Testis (tissue), 3 donors: ENCODE data around the gene TRPC4. TPM values are rescaled to one million over a fixed set of nuclear protein-coding genes. Genes with fewer than 3 reads are reported as not detected.

Source experiments
- DNase-seq: peaks from one replicate; pipeline ENCODE4 v3.0.0-alpha.2; 2019
- H3K27ac ChIP-seq, 2 donors: fragments of 200-600 bp; sonication (generic); one replicate each; pipeline ENCODE4 v1.5.1; 2019
- H3K27me3 ChIP-seq: fragments of 200-600 bp; sonication (generic); one replicate; pipeline ENCODE4 v1.5.1; 2019
- H3K36me3 ChIP-seq: fragments of 200-600 bp; sonication (generic); one replicate; pipeline ENCODE4 v1.5.1; 2017; ENCODE audit warnings: low read depth; ENCODE audit errors: missing control alignments
- H3K4me1 ChIP-seq: fragments of 200-600 bp; sonication (generic); one replicate; pipeline ENCODE4 v1.5.1; 2019
- H3K4me3 ChIP-seq, 2 donors: fragments of 200-600 bp; sonication (generic); one replicate each; pipeline ENCODE4 v1.5.1; 2017 to 2019
- H3K9me3 ChIP-seq: fragments of 200-600 bp; sonication (generic); one replicate; pipeline ENCODE4 v1.5.1; 2017
- CTCF ChIP-seq, 3 experiments: fragments of 450-650 bp in 2 of 3; fragments of 200-600 bp in 1 of 3; sonication (generic) in 1 of 3; IDR thresholded peaks; one replicate each; pipeline ENCODE4 v1.5.1; 2016 to 2019; ENCODE audit warnings: antibody characterized with exemption in 3 of 3, mild to moderate bottlenecking in 2 of 3, moderate library complexity in 1 of 3
- POLR2A ChIP-seq: fragments of 450-650 bp; IDR thresholded peaks from one replicate; pipeline ENCODE4 v1.6.1; 2017; ENCODE audit warnings: antibody characterized with exemption, mild to moderate bottlenecking, moderate library complexity
- WGBS, 2 donors: methylation state at CpG; one replicate each; pipeline ENCODE4 v1.1.5; 2018; 5-methylcytosine and 5-hydroxymethylcytosine counted together
- intact Hi-C: fragments of 100-400 bp; cut with DNase I; formaldehyde crosslinking; loops from one replicate; pipeline ENCODE4 v1.15.1; 2023; ENCODE audit warnings: low total_unique reads
- polyA plus RNA-seq: library from polyadenylated mRNA; stranded (reverse); fragments of 350-450 nt; fragmentation: Illumina TruSeq; extraction: RNeasy Lipid Tissue Mini Kit (QIAGEN cat#74804); gene quantifications from one replicate; pipeline ENCODE4 v1.2.3, GENCODE V29; 2014; ENCODE audit warnings: low read depth, low replicate concordance; ENCODE audit not compliant: insufficient read depth
- total RNA-seq, 2 donors: library from RNA; depleted of rRNA; stranded (reverse); fragments of >200 nt; gene quantifications; one replicate each; pipeline ENCODE4 v1.2.3, GENCODE V29; 2016

Gene TRPC4
- total and polyA plus RNA-seq, 3 donors from 2014 or later, result 0.06 to 0.12 TPM; not detected in 1

GRCh38 chr13:37657956-37658355, 211.6 kb downstream of the TRPC4 start:
- no peaks in the 10 kb centered on the region for H3K4me1 ChIP-seq
- intact Hi-C loops, result no loop called here
- no peaks in the 10 kb centered on the region for H3K36me3 ChIP-seq
- TF ChIP-seq CTCF (IDR thresholded peaks at IDR 0.05) (no peak), POLR2A (no peak)
- DNase-seq, result no peak
- H3K9me3 ChIP-seq, result no peaks in the 10 kb centered on the region
- no peaks in the 10 kb centered on the region for H3K27me3 ChIP-seq
- no peak overlapping the region for H3K4me3 ChIP-seq
- no peak overlapping the region for H3K27ac ChIP-seq
- 92 to 95% methylated on average over 1 of the region's 1 CpG for WGBS, 2 donors

GRCh38 chr13:37657134-37657533, 212.4 kb downstream of the TRPC4 start:
- H3K27ac ChIP-seq, result no peak overlapping the region
- no peak overlapping the region for H3K4me3 ChIP-seq
- no peaks in the 10 kb centered on the region for H3K9me3 ChIP-seq
- intact Hi-C loops, result no loop called here
- DNase-seq, result no peak
- 73 to 78% methylated on average over 2 of the region's 2 CpGs for WGBS, 2 donors
- TF ChIP-seq CTCF (IDR thresholded peaks at IDR 0.05), result no peak
- TF ChIP-seq POLR2A, result no peak
- H3K4me1 ChIP-seq, result no peaks in the 10 kb centered on the region
- no peaks in the 10 kb centered on the region for H3K36me3 ChIP-seq
- H3K27me3 ChIP-seq, result no peaks in the 10 kb centered on the region

GRCh38 chr13:37656247-37656940, 213.2 kb downstream of the TRPC4 start:
- DNase-seq, result no peak
- no peak overlapping the region for H3K27ac ChIP-seq

GRCh38 chr13:37652596-37652995, 217.0 kb downstream of the TRPC4 start:
- H3K4me3 ChIP-seq, result no peak overlapping the region
- H3K9me3 ChIP-seq, result no peaks in the 10 kb centered on the region
- TF ChIP-seq CTCF (IDR thresholded peaks at IDR 0.05) (no peak), POLR2A (no peak)
- no peaks in the 10 kb centered on the region for H3K27me3 ChIP-seq
- H3K27ac ChIP-seq, result no peak overlapping the region
- DNase-seq, result no peak
- intact Hi-C loops, result no loop called here
- H3K4me1 ChIP-seq, result no peaks in the 10 kb centered on the region
- H3K36me3 ChIP-seq, result no peaks in the 10 kb centered on the region
- WGBS, 2 donors, result 78 to 84% methylated on average over 1 of the region's 1 CpG

More at GRCh38 chr13:37656247-37656940, 213.2 kb downstream of the TRPC4 start:
- Histone ChIP-seq H3K4me1 (no peaks in the 10 kb centered on the region), H3K4me3 (no peak overlapping the region), H3K27me3 (no peaks in the 10 kb centered on the region), H3K9me3 (no peaks in the 10 kb centered on the region), H3K36me3 (no peaks in the 10 kb centered on the region)
- WGBS, 2 donors, result 72 to 87% methylated on average over 7 of the region's 7 CpGs
- intact Hi-C loops, result no loop called here
- TF ChIP-seq POLR2A, result no peak
- no peak for TF ChIP-seq CTCF (IDR thresholded peaks at IDR 0.05)

GRCh38 chr13:37651891-37652290, 217.7 kb downstream of the TRPC4 start:
- TF ChIP-seq CTCF (IDR thresholded peaks at IDR 0.05), result no peak
- TF ChIP-seq POLR2A, result no peak
- DNase-seq, result no peak
- Histone ChIP-seq H3K27ac (no peak overlapping the region), H3K36me3 (no peaks in the 10 kb centered on the region), H3K4me1 (no peaks in the 10 kb centered on the region), H3K9me3 (no peaks in the 10 kb centered on the region), H3K27me3 (no peaks in the 10 kb centered on the region), H3K4me3 (no peak overlapping the region)
- intact Hi-C loops, result no loop called here
- 90 to 93% methylated on average over 1 of the region's 1 CpG for WGBS, 2 donors
